Measurements from ENCODE around the gene CEP128.

Gene CEP128

DNA sequence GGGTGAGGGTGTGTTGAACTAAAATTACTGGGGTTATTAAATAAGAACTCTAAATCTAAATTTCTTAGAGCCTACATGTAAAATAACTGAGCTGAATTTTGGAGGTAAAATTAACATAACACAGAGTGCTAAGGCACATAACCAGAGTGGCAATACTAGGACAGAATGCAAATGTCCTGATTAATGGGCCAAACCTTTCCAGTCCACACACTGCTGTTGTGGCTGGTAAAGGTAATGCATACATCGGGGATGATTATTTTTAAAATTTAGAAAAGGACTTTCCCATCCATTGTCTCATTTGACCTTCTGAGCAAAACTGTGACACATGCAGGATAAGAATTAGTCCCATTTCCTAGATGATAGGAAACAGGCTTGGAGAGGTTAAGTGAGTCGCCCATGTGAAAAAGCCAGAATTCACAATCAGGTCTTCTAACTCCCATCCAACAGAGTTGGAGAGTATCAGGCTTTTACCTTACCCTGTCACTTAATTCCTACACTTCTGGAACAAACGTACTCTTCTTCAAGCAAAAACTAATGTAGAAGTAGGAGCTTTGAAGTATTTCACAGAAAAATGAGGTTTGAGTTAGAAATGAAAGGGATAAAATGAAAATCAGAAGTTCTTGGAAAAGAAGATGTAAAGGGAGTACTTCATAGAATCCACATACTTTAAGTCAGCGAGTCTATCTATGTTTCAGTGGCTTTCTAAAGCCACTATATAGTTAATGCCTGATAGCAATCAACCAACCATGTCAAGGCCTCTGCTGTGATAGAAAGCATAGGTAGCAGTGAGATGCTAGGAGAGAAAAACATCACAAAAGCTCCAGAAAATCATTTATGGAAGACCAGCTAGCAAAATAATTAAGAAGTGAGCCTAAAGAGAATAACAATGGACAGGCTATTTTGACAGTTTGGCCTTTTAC, 395.3 kb downstream of the CEP128 start:
- no peak for DNase-seq (ENCODE audit: low read depth in 2 of 2)

GRCh38 chr14:80544366-80544765, 397.2 kb downstream of the CEP128 start:
- no peak for DNase-seq (ENCODE audit: low read depth in 2 of 2)

DNA sequence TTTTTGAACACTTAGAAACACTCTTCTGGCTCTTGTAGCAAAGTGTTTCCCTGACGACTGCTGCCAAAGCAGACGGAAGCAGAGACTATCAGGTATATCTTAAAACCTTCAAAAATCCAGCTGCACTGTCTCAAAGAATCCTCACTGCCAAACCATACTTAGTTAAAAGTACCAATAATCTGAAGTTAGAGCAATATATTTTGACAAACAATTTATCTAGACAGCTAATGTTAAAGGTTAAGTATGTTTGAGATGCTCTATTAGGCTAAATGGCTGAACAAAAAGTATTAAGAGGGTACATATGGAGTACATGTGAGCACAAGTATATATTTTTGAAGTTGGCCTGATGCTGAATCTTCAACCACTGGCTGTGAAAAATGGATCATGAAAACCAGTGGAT, 398.3 kb downstream of the CEP128 start:
- no peak for DNase-seq (ENCODE audit: low read depth in 2 of 2)

GRCh38 chr14:80538633-80539375, 402.7 kb downstream of the CEP128 start:
- no peak for DNase-seq (ENCODE audit: low read depth in 2 of 2)

DNA sequence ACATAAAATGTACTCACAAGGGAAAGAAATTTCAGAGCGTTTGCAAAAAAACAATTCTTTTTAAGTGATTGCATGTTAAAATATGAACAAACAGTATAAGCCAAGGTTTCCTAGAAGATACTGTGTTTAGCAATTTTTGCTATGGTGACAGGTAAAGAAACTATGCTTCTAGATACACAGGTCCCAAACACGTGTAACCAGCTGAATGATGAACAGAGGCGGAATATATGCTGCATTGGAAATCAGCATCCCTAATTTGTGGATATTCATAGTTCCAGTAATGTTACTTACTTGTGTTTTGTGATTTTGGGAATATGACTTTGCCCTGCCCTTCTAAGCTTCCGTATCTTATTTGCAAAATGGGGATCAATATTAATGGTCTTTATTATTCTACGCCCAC, 403.9 kb downstream of the CEP128 start:
- no peak for DNase-seq (ENCODE audit: low read depth in 2 of 2)

DNA sequence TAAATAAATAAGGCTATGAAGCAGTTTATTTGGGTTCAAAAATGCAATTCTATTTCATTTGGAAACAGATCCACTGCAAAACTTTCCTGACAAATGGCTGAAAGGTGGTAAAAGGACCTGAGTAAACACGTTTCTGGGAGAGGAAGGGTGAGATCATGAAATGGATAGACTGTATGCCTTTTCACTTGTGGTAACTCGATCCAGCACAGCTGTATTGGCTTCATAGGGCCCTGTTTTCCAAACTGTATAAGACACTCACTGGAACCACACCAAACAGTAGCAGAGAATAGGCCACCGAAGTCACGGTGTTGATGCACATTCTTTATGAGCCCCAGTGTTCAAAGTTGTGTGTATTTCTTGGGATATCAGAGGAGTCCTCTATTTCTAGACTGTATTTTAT, 405.1 kb downstream of the CEP128 start:
- DNase-seq (ENCODE audit: low read depth in 2 of 2), result no peak

GRCh38 chr14:80535171-80535570, 406.4 kb downstream of the CEP128 start:
- DNase-seq (ENCODE audit: low read depth in 2 of 2), result no peak

GRCh38 chr14:80523518-80524117, 417.9 kb downstream of the CEP128 start:
- no peak for DNase-seq (ENCODE audit: low read depth in 2 of 2)

DNA sequence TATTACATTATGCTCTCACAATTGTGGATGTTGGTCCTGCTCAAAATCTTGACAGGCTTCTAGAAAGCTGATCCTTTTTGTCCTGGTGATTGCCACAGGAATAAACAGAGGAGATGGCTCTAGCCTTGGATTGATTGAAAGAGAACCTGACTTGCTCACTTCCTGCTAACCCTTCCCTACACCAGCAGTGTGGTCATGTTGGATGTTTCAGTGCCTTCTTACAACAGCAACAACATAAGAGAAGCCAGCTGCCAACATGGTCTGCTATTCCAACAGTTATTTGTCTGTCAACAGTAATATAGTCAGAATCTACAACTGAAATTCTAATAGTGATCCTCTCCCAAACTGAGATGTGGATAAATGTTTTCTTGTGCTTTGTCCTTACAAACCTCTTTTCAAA, 418.6 kb downstream of the CEP128 start:
- DNase-seq (ENCODE audit: low read depth in 2 of 2), result no peak

DNA sequence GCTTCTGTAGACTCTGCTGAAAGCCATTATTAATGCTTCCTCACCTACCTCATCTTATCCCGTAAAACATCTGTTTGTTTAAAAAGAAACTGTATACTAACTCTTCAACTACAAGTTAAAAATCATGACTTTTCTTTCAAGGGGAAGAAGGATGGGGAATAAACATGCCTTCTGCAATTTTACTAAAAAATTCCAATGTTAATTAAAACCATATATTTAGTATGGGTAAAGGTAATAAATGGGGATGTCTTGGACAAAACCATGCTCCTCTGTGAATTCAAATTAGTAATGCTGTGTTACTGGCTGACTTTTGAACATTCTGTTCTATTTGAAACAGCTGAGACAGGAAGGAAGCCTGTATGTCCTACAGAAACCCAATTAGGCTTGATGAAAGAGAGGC, 419.1 kb downstream of the CEP128 start:
- no peak for DNase-seq (ENCODE audit: low read depth in 2 of 2)

DNA sequence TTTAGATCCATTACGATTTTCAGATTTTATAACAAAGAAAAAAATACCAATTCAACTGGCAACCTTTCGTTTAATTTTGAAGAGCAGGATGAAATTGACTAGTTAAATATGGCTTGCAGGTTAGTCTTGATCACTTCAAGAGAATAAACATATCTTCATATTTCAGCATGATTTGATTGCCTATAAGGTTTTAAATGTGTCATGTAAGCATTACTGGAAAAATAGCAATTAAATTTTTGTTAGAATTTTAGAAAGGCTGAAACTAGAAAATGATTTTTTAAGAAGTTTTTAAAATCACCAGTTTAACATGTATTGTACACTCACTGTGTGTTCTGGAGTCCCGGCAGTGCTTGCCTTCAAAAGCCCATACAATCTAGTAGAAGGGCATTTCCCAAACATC, 420.1 kb downstream of the CEP128 start:
- DNase-seq (ENCODE audit: low read depth in 2 of 2), result no peak

GRCh38 chr14:80519002-80519401, 422.5 kb downstream of the CEP128 start:
- no peak for DNase-seq (ENCODE audit: low read depth in 2 of 2)

- DNase-seq (ENCODE audit: low read depth in 2 of 2), result no peak
Measured at GRCh38 chr14:80518173-80518572, 423.4 kb downstream of the CEP128 start.

GRCh38 chr14:80507292-80507869, 434.2 kb downstream of the CEP128 start:
- no peak for DNase-seq (ENCODE audit: low read depth in 2 of 2)

- DNase-seq (ENCODE audit: low read depth in 2 of 2), result no peak
Measured at GRCh38 chr14:80504781-80505180, 436.8 kb downstream of the CEP128 start.

DNA sequence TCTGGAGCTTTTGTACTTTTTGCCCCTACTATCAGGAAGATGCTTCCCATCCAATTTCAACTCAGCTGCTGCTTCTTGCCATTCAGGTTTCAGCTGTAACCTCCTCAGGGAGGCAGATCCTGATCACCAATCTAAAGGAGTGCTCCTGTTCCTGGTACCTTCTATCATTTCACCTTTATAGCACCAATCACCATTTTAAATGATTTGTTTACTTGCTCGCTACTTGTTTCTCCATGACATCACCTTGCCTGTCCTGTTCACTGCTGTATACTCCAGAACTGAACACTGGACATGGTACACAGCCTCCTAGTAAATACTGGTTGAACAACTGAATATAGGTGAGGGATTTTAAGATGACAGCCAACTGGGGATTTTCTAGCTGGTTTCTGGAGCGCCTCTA, 443.0 kb downstream of the CEP128 start:
- no peak for DNase-seq (ENCODE audit: low read depth in 2 of 2)

DNA sequence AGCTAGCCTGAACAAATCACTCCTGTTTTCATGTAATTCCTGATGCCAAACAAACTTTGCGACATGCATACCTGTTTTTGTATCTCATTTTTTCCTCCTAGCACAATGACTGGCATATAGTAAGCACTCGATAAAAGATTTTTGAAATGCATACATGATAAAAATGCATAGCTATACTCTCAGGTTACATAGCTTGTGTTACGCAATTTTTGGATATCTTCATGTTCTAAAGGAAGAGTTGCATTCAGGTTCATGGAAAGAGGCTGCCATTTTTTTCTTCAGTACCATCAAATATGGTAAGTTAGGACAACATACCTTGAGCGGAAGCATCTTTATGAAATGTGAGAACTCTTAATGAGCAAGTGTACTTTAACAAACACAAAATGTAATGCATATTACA, 445.4 kb downstream of the CEP128 start:
- no peak for DNase-seq (ENCODE audit: low read depth in 2 of 2)

DNA sequence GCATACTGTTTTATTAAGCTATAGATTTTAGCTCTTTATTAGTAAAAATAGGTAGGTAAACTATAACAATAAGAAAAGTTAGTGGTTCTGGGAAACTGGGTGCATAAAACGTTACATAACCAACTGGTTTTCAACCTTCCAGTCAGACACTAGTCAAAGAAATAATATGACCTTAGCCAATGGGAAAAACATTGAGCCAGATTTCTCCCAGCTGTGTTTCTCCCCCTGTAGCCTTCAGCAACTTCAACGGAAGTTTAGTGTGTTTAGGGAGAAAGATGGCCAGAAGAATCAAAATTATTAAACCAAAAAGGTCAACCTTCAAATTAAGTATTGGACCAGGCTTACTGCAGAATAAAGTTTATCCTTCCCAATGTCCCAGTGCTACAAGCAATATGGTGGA, 446.8 kb downstream of the CEP128 start:
- no peak for DNase-seq (ENCODE audit: low read depth in 2 of 2)

DNA sequence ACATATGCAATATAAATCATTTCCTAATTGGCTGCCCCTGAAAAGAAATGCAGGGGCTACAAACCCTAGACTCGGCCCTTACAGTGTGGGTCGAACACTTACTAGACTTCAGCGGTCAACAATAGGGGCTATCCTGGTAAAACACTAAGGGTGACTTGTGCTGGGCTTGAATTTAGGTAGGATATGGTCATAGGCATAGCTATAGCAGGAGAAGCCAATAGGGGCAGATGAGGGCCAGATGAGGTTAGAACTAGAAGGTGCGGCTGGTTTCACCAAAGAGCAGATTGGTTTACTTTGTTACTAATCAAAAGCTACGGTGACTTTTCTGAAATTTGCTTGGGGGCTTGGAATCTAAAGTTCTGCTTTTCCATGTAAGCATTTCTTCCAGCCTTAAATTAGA, 447.9 kb downstream of the CEP128 start:
- DNase-seq (ENCODE audit: low read depth in 2 of 2), result no peak

DNA sequence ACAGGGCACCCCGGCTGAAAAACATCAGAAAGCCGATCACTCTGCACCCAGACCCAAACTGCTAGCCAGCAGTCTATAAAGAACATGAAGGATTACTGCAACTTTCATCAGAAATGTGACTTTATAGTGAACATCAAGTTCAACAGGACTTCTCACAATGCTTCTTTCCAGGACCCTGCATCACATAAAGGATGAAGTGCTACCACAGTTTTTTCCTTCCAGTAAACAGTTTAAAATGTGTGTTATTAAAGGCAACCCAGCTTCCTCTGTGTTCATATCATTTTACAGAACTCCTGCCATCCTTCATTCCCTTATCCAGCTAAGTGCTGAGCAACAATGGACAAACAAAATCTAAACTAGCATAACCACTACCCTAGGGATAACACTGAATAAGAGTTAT, 449.9 kb downstream of the CEP128 start:
- DNase-seq (ENCODE audit: low read depth in 2 of 2), result no peak

GRCh38 chr14:80491131-80491530, 450.4 kb downstream of the CEP128 start:
- no peak for DNase-seq (ENCODE audit: low read depth in 2 of 2)

DNA sequence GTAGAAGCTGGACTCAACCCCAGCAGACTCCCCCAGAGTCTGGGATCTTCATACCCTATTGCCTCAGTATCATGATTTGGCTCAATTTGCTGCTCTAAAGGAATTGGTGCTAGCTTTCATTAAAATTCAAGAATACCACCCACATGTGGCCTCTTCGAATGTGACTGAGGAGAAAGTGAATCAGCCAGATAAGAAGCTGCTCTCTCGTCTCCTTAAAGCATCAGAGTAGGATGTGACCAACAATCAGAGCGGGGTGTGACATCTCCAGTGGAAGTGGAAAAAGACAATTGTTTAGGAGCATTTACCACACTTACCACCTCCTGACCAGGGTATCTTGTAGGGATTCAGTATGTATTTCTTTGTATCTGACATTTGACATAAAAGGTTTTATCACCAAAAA, 452.0 kb downstream of the CEP128 start:
- DNase-seq (ENCODE audit: low read depth in 2 of 2), result no peak

Data from stimulated activated CD8-positive, alpha-beta memory T cell treated with anti-CD3 and anti-CD28 coated beads, Interleukin-15, amount 100 ng/mL, for 4 hours (primary cell).